IPS-18a (cell line): ENCODE measurements around the gene ZFP14.

Experiments used
- H3K27ac ChIP-seq: one replicate; pipeline ENCODE4 v1.5.1; 2013; ENCODE audit warnings: low read length
- H3K27me3 ChIP-seq: one replicate; pipeline ENCODE4 v1.6.1; 2013; ENCODE audit warnings: mild to moderate bottlenecking, low read length; ENCODE audit not compliant: control insufficient read depth, insufficient read depth
- H3K36me3 ChIP-seq: one replicate; pipeline ENCODE4 v1.6.1; 2013; ENCODE audit warnings: low read depth, low read length; ENCODE audit not compliant: control insufficient read depth
- H3K4me1 ChIP-seq: one replicate; pipeline ENCODE4 v1.6.1; 2013; ENCODE audit warnings: low read depth, low read length; ENCODE audit not compliant: control insufficient read depth
- H3K4me3 ChIP-seq: one replicate; pipeline ENCODE4 v1.5.1; 2013; ENCODE audit warnings: low read length
- H3K9ac ChIP-seq: one replicate; pipeline ENCODE4 v1.6.1; 2013; ENCODE audit warnings: mild to moderate bottlenecking, low read length, moderate library complexity
- H3K9me3 ChIP-seq: one replicate; pipeline ENCODE4 v1.6.1; 2013; ENCODE audit warnings: low read depth, low read length; ENCODE audit not compliant: control insufficient read depth

Gene ZFP14

DNA sequence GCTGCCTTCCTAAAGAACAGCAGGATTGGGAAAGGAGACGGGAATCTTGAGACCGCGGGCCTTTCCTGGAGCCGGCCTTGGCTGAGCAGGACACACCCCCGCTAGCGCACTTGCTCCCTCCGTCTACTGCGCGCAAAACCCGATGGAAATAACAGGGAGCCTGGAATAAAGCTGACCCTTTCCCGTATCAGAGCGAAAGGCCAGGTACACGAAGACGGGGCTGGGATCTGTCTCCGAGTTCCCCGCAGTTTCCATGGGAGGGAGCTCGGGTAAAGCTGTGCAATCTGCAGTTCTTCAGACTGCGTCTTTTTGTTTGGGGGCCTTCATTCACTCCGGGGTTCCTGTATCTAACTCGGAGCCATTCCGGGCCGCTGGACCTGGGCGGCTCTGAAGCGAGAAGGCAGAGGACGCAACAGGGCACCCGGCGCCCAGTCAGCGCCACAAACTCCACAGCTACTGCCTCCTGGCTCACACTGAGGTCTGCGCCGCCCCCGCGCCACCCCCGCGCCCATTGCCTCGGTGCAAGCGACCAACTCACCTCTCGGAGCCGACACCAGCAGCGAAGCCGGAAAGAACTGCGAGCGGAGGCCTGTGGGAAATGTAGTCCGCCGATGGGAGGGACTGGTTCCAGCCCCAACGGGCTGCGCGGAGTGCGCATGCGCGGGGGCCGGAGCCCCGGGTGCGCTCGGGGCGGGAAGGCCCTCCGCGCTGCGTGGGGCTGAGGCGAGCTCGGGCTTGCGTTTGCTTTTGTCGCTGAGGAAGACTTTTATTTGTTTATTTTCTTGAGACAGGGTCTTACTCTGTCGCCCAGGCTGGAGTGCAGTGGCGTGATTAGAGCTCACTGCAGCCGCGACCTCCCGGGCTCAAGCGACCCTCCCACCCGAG is at the start of gene ZFP14:
Gene ZFP14, minus strand, starts transcription at position 577 of the 885 bp plus-strand sequence. CDS start 11,309 bp downstream, outside the sequence.
- H3K9ac ChIP-seq: peak within 1 kb of the TSS; percentile 73
- no peaks in the 10 kb centered on the region for H3K36me3 ChIP-seq
- H3K27ac ChIP-seq: peak within 1 kb of the TSS; percentile 57
- H3K9me3 ChIP-seq: no peaks in the 10 kb centered on the region
- peaks cover 8% of the 10 kb centered on the region for H3K4me1 ChIP-seq
- peaks cover 5% of the 10 kb centered on the region for H3K27me3 ChIP-seq
- H3K4me3 ChIP-seq: peak within 1 kb of the TSS; percentile 99

DNA sequence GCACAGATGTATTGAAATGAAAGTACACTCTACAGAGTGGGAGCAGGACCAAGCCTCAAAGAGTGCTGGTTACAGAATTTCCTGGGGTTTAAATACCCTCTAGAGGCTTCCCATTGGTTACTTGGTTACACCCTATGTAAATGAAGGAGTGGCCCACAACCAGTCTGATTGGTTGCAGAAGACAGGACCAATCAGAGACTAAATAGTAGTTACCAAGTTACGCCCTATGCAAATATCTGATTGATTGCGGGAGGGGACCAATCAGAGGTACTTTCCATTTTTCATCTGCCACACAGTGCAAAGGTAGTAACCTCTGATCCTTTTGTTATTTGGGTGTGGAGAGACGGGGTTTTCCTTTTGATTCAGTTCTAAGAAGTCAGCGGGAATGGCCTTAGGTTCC is 44.9 kb upstream of the ZFP14 start:
- H3K4me3 ChIP-seq: no peak overlapping the region
- H3K9ac ChIP-seq: no peak overlapping the region
- H3K27ac ChIP-seq: no peak overlapping the region
- no peaks in the 10 kb centered on the region for H3K9me3 ChIP-seq
- H3K36me3 ChIP-seq: no peaks in the 10 kb centered on the region
- no peaks in the 10 kb centered on the region for H3K4me1 ChIP-seq
- H3K27me3 ChIP-seq: peaks cover 3% of the 10 kb centered on the region

- Histone ChIP-seq H3K4me3 (no peak overlapping the region), H3K27ac (no peak overlapping the region), H3K27me3 (peaks cover 4% of the 10 kb centered on the region), H3K4me1 (no peaks in the 10 kb centered on the region), H3K36me3 (no peaks in the 10 kb centered on the region), H3K9ac (no peak overlapping the region), H3K9me3 (no peaks in the 10 kb centered on the region)
Observed at GRCh38 chr19:36421749-36422481, 42.9 kb upstream of the ZFP14 start.

DNA sequence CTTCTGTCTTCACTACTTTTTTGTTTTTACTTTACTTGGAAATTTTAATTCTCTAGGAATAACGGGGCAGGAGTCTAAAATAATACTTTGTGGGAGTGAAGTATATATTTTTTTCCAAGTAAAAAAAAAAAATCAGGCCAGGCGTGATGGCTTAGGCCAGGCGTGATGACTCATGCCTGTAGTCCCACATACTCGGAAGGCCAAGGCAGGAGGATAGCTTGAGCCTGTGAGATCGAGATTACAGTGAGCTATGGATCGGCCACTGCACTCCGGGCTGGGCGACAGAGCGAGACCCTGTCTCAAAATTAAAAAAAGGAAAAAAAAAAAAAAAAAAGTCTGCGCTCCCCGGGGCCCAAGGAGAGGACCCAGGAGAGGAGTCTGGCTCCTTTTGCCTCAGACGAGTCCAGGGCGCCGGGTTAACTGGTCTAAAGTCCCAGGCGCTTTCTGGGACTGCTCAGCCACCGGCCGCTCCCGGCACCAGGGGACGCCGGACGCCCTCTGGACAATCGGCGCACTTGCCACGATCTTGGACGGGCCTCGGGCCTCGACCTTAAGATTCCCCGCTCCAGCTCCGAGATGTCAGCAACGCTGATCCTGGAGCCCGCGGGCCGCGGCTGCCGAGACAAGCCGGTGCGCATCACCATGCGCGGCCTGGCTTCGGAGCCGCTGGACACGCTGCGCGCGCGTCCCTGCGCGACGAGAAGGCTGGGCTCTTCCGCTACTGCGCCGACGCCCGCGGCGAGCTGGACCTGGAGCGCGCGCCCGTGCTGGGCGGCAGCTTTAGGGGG is 42.2 kb upstream of the ZFP14 start:
- H3K27ac ChIP-seq: no peak overlapping the region
- peaks cover 4% of the 10 kb centered on the region for H3K27me3 ChIP-seq
- H3K4me3 ChIP-seq: no peak overlapping the region
- no peak overlapping the region for H3K9ac ChIP-seq
- no peaks in the 10 kb centered on the region for H3K9me3 ChIP-seq
- no peaks in the 10 kb centered on the region for H3K4me1 ChIP-seq
- no peaks in the 10 kb centered on the region for H3K36me3 ChIP-seq

GRCh38 chr19:36418287-36419001 is 39.4 kb upstream of the ZFP14 start, which contains the start of gene ZFP82:
ZFP82 (minus strand) TSS chr19:36418644; CDS start chr19:36409789, 8,855 bp downstream.
- peak within 1 kb of the TSS; percentile 82 for H3K9ac ChIP-seq
- H3K27ac ChIP-seq: no peak within 1 kb of the TSS
- H3K4me1 ChIP-seq: no peaks in the 10 kb centered on the region

DNA sequence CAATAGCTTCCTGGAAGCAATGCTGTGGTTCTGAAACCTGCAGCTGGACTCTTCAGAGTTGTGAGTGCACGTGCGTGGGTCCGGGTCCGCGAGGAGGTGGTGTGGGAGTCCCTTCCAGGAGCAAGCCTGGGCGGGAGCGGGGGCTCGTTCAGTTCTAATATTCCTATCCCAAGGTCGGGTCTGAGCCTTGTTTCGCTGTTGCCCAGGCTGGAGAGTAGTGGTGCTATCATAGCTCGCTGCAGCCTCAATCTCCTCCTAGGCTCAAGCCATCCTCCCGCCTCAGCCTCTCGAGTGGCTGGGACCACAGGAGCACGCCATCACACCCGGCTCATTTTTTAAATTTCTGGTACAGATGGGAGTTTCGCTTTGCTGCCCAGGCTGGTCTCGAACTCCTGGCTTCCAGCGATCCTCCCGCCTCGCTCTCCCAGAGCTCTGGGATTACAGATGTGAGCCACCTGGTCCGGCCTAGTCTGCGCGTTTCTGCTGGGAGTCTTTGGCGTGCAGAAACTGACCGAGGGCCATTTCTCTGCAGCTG is 38.8 kb upstream of the ZFP14 start:
- peaks cover 4% of the 10 kb centered on the region for H3K27me3 ChIP-seq
- H3K36me3 ChIP-seq: peaks cover 10% of the 10 kb centered on the region
- no peaks in the 10 kb centered on the region for H3K4me1 ChIP-seq
- H3K4me3 ChIP-seq: peak overlapping the region; percentile 85
- H3K9ac ChIP-seq: peak overlapping the region; percentile 82
- H3K9me3 ChIP-seq: no peaks in the 10 kb centered on the region
- no peak overlapping the region for H3K27ac ChIP-seq

More at GRCh38 chr19:36418287-36419001, 39.4 kb upstream of the ZFP14 start, which contains the start of gene ZFP82:
- peaks cover 5% of the 10 kb centered on the region for H3K36me3 ChIP-seq
- H3K9me3 ChIP-seq: no peaks in the 10 kb centered on the region
- H3K27me3 ChIP-seq: peaks cover 4% of the 10 kb centered on the region
- H3K4me3 ChIP-seq: peak within 1 kb of the TSS; percentile 85

DNA sequence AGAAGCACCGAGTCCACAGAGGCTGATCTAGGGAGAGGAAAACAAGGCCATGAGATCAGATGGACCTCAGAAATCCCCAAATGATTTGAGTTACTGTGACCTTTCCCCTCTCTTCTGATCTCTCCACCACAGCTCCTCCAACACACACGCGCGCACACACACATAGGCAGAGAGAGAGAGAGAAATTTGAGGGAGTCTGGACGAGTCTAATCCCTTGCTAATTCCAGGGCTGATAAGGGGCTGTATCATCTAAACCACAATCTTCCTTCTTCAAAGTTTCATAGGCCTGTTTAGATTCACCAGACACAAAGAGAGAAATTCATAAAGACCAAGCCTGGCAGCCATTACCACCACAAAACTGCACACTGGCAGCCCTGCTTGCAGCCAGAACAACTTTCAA is 30.8 kb upstream of the ZFP14 start:
- H3K27me3 ChIP-seq: no peaks in the 10 kb centered on the region
- peaks cover 47% of the 10 kb centered on the region for H3K36me3 ChIP-seq

DNA sequence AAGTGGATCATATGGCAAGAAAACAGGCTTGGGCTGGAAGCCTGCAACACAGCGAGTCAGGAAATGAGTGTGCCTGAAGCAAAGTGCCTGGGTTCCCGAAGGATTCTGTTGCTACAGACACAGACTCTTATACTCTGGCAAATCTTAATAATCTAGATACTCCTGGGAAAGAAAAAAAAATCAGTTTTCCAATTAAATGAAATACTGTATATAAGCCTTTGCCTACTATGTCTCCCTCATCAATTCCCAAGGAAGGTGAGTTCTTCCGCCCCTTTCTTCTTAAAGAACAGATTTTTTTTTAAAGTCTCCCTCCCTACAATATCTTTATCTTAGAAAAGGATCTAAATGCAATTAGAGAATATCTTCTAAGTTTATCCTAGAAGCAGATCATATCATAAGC is 29.1 kb upstream of the ZFP14 start:
- peaks cover 53% of the 10 kb centered on the region for H3K36me3 ChIP-seq
- H3K9ac ChIP-seq: no peak overlapping the region
- H3K9me3 ChIP-seq: no peaks in the 10 kb centered on the region
- H3K4me1 ChIP-seq: no peaks in the 10 kb centered on the region
- no peak overlapping the region for H3K27ac ChIP-seq
- no peak overlapping the region for H3K4me3 ChIP-seq
- H3K27me3 ChIP-seq: no peaks in the 10 kb centered on the region

More for the DNA sequence above, 30.8 kb upstream of the ZFP14 start:
- Histone ChIP-seq H3K27ac (no peak overlapping the region), H3K4me1 (no peaks in the 10 kb centered on the region), H3K4me3 (no peak overlapping the region), H3K9me3 (no peaks in the 10 kb centered on the region), H3K9ac (no peak overlapping the region)

DNA sequence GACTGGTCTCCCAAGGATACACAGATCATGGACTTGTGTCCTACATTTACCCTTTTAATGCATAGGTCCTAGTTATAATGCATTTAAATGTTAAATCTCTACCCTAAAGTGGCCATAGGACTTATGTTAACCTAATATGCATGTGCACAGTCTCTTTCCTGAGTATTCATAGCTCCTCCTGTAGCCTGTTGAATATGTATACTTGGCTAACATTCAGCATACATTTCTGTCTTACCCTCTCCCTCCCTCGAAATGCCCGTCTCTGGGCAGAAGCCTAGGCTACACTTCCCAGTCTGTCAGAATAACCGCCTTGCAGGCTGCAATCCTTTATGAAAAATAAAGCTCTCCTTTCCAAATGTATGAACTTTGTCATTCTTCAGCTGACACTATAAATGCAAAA is 25.5 kb upstream of the ZFP14 start:
- no peak overlapping the region for H3K27ac ChIP-seq
- no peak overlapping the region for H3K4me3 ChIP-seq
- no peaks in the 10 kb centered on the region for H3K27me3 ChIP-seq
- H3K4me1 ChIP-seq: no peaks in the 10 kb centered on the region
- no peaks in the 10 kb centered on the region for H3K9me3 ChIP-seq
- peaks cover 67% of the 10 kb centered on the region for H3K36me3 ChIP-seq
- H3K9ac ChIP-seq: no peak overlapping the region

GRCh38 chr19:36401475-36401874 is 22.5 kb upstream of the ZFP14 start:
- Histone ChIP-seq H3K9me3 (peaks cover 4% of the 10 kb centered on the region), H3K4me3 (no peak overlapping the region)

More at GRCh38 chr19:36401475-36401874, 22.5 kb upstream of the ZFP14 start:
- Histone ChIP-seq H3K27me3 (no peaks in the 10 kb centered on the region), H3K9ac (no peak overlapping the region), H3K27ac (no peak overlapping the region), H3K4me1 (no peaks in the 10 kb centered on the region), H3K36me3 (peaks cover 51% of the 10 kb centered on the region)
